ENCODE measurements around the gene KRTAP12-2. TPM values are rescaled to one million over a fixed set of nuclear protein-coding genes. Genes with fewer than 3 reads are reported as not detected.

The KRTAP12-2 gene
- polyA plus RNA-seq, 1 experiment: not detected

DNA sequence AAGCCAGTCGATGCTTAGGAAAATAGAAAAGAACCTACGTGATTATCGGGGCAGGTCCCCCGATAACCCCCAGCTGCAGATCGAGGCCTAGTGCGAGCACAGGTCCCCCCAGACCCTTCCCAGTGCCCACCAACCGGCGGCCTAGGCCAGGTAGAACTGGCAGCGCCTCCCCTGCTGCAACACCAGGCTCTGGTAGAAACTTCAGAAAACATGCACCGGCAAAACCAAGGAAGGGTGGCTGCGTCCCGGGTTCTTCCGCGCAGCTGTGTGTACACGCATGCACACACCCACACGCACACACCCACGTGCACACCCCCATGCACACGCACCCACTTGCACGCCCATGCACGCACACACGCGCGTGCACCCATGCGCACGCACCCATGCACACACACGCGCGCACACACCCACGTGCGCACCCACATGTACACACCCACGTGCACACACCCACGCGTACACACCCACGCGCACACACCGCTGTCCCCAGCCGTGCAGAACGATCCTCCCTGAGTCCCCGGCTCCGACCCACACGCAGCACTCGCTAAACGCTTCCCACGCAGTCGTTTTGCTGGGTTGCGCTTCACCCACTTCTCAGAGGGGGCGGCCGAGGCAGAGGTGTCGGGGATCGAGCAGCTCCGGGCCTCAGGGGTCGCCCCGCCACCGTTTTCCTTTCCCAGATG is 39.4 kb upstream of the KRTAP12-2 start:
- H3K36me3 ChIP-seq (ENCODE audit: control insufficient read depth, insufficient read depth, low read length): no peaks in the 10 kb centered on the region
- POLR2A ChIA-PET: no interaction called here
- no peak for DNase-seq (ENCODE audit: low read depth)
- TF ChIP-seq, protein P1, sequence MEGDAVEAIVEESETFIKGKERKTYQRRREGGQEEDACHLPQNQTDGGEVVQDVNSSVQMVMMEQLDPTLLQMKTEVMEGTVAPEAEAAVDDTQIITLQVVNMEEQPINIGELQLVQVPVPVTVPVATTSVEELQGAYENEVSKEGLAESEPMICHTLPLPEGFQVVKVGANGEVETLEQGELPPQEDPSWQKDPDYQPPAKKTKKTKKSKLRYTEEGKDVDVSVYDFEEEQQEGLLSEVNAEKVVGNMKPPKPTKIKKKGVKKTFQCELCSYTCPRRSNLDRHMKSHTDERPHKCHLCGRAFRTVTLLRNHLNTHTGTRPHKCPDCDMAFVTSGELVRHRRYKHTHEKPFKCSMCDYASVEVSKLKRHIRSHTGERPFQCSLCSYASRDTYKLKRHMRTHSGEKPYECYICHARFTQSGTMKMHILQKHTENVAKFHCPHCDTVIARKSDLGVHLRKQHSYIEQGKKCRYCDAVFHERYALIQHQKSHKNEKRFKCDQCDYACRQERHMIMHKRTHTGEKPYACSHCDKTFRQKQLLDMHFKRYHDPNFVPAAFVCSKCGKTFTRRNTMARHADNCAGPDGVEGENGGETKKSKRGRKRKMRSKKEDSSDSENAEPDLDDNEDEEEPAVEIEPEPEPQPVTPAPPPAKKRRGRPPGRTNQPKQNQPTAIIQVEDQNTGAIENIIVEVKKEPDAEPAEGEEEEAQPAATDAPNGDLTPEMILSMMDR (IDR thresholded peaks at IDR 0.05; ENCODE audit: insufficient read depth, low read depth, low read length): no peak
- H3K4me3 ChIP-seq (ENCODE audit: low read depth, low read length): no peak overlapping the region
- H3K27me3 ChIP-seq (ENCODE audit: control insufficient read depth, insufficient read depth, low read length): peaks cover 54% of the 10 kb centered on the region
- CTCF ChIA-PET: no interaction called here

DNA sequence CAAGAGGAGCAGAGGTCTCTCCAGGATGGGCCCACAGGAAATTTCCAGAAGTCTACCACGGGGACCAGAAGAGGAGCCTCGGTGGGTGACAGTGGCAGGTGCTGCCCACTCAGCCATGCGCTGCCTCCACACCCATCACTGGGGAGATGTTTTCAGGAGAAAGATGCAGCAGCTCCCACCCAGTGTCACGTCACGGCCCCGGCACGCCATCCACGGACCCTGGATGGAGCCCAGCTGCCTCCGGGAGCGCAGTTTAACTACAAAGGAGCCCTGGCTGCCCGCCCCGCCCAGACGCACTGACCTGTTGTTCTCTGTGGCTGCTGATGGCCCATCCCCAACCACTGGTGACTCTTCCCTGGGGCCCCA is 37.9 kb upstream of the KRTAP12-2 start:
- Histone ChIP-seq H3K4me3 (ENCODE audit: low read depth, low read length) (no peak overlapping the region), H3K36me3 (ENCODE audit: control insufficient read depth, insufficient read depth, low read length) (no peaks in the 10 kb centered on the region), H3K27me3 (ENCODE audit: control insufficient read depth, insufficient read depth, low read length) (peaks cover 42% of the 10 kb centered on the region)
- TF ChIP-seq, protein P1 (IDR thresholded peaks at IDR 0.05; ENCODE audit: insufficient read depth, low read depth, low read length): no peak
- no peak for DNase-seq (ENCODE audit: low read depth)
- ChIA-PET CTCF (no interaction called here), POLR2A (no interaction called here)

DNA sequence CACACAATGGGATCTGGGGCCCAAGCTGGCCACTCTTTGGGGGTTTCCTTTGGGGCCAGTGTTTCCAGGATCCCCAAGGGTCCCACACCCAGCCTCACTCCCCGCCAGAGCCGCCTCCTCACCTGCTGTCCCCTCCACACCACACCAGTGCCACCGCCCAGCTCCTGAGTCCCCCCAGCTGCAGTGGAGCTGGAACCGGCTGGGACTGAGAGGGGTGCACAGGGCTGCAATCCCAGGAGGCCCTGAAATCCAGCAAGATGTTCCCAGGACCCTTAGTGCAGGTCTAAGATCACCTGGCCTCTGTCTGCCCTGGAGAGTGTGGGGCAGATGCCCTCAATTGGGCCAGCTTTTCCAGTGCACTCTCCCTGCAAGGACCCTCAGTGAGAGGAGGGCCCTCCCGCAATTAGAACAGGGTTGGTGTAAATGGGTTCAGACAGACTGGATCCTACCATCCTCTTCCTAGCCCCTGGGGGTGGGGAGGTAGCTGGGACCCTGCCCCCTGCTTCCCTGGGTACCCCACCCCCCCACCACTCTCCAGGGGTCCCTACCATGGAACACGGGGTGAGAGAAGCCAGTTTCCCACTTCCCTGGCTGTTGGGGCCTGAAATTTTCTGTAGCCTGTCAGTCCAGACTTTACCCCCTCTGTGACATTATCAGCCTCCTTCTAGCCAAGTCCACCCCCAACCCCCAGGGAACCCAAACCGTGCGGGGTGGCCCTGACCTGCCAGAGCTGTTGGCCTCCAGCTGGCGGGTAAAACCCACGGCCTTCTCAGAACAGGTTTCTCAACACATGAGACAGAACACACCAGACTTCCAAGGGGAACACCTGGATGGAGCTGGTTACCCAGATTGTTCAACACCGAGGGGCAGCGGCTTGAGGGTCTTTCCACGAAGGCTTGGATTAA is 37.3 kb upstream of the KRTAP12-2 start:
- H3K27me3 ChIP-seq (ENCODE audit: control insufficient read depth, insufficient read depth, low read length): peaks cover 39% of the 10 kb centered on the region
- H3K36me3 ChIP-seq (ENCODE audit: control insufficient read depth, insufficient read depth, low read length): no peaks in the 10 kb centered on the region
- H3K4me3 ChIP-seq (ENCODE audit: low read depth, low read length): no peak overlapping the region
- ChIA-PET CTCF (no interaction called here), POLR2A (no interaction called here)
- no peak for DNase-seq (ENCODE audit: low read depth)
- TF ChIP-seq, protein P1 (IDR thresholded peaks at IDR 0.05; ENCODE audit: insufficient read depth, low read depth, low read length): no peak

DNA sequence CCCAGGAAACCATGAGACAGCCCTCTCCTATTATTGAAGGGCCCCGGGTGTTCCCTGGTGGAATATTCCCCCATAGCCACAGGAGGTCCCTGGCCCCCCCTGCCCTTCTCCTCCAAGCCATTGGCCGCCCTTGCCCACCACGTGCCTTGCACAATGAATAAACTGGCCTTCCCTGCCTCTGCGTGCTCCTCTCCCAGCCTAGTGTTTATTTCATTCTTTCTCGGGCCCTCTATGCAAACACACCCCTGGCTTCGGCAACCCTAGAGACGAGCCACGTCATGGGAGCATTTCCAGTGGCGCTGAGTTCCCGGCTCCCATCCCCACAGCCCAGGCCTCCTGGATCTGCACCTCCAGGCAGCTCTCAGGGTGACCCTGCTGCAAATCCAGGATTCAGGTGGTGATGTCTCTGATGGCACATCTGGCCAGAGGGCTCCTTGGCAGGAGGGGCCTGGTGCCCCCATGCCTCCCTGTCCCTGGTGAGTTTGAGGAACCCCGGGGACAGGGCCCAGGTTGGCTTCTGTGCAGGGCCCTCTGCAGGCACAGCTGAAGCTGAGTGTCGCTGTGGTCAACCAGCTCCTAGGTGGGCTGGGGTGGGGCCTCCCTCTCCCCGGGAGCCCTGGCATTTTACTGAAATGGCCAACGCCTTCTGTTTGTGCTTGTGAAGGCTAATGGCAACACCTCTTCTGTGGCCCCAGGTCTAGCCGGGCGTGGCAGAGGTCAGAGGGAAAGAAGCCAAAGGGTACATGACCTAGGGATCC is 36.4 kb upstream of the KRTAP12-2 start:
- Histone ChIP-seq H3K27me3 (ENCODE audit: control insufficient read depth, insufficient read depth, low read length) (peaks cover 31% of the 10 kb centered on the region), H3K4me3 (ENCODE audit: low read depth, low read length) (no peak overlapping the region), H3K36me3 (ENCODE audit: control insufficient read depth, insufficient read depth, low read length) (no peaks in the 10 kb centered on the region)
- ChIA-PET POLR2A (no interaction called here), CTCF (no interaction called here)
- no peak for DNase-seq (ENCODE audit: low read depth)
- TF ChIP-seq, protein P1 (IDR thresholded peaks at IDR 0.05; ENCODE audit: insufficient read depth, low read depth, low read length): no peak

All from BJ (cell line).